ENCODE data around the gene TBC1D3B. TPM values are rescaled to one million over a fixed set of nuclear protein-coding genes. Genes with fewer than 3 reads are reported as not detected.

Gene TBC1D3B
- total and polyA plus RNA-seq, 3 donors from 2014 or later: 10.8 to 23.0 (median 21.0) TPM

GRCh38 chr17:36131931-36132330, 44.5 kb downstream of the TBC1D3B start:
- intact Hi-C loops (cut with DNase I; ENCODE audit: low total_unique reads): no loop called here
- TF ChIP-seq CTCF (IDR thresholded peaks at IDR 0.05): no peak
- no peak for TF ChIP-seq POLR2A (IDR thresholded peaks at IDR 0.05)
- Histone ChIP-seq H3K27me3 (no peaks in the 10 kb centered on the region), H3K36me3 (ENCODE audit: low read depth, missing control alignments) (no peaks in the 10 kb centered on the region), H3K4me1 (peaks cover 11% of the 10 kb centered on the region), H3K9me3 (no peaks in the 10 kb centered on the region), H3K27ac (no peak overlapping the region), H3K4me3 (no peak overlapping the region)
- DNase-seq: no peak
- 86 to 92% methylated on average over 3 of the region's 3 CpGs for WGBS, 2 donors

GRCh38 chr17:36131421-36131820, 45.0 kb downstream of the TBC1D3B start:
- Histone ChIP-seq H3K27ac (no peak overlapping the region), H3K4me1 (peaks cover 11% of the 10 kb centered on the region), H3K4me3 (no peak overlapping the region), H3K36me3 (ENCODE audit: low read depth, missing control alignments) (no peaks in the 10 kb centered on the region), H3K27me3 (no peaks in the 10 kb centered on the region), H3K9me3 (no peaks in the 10 kb centered on the region)
- 66 to 69% methylated on average over 2 of the region's 2 CpGs for WGBS, 2 donors
- no peak for TF ChIP-seq POLR2A (IDR thresholded peaks at IDR 0.05)
- TF ChIP-seq CTCF (IDR thresholded peaks at IDR 0.05): no peak
- no peak for DNase-seq
- intact Hi-C loops (cut with DNase I; ENCODE audit: low total_unique reads): no loop called here

GRCh38 chr17:36130346-36130745, 46.1 kb downstream of the TBC1D3B start:
- Histone ChIP-seq H3K36me3 (ENCODE audit: low read depth, missing control alignments) (no peaks in the 10 kb centered on the region), H3K9me3 (no peaks in the 10 kb centered on the region), H3K27me3 (no peaks in the 10 kb centered on the region), H3K4me3 (no peak overlapping the region), H3K27ac (peak overlapping the region in 1 of 2 donors; percentile 5), H3K4me1 (peaks cover 11% of the 10 kb centered on the region)
- no peak for DNase-seq
- TF ChIP-seq POLR2A (IDR thresholded peaks at IDR 0.05) (no peak), CTCF (IDR thresholded peaks at IDR 0.05) (peak in 1 of 3 experiments; percentile 7)
- intact Hi-C loops (cut with DNase I; ENCODE audit: low total_unique reads): no loop called here
- WGBS, 2 donors: 56 to 70% methylated on average over 5 of the region's 5 CpGs

- H3K27ac ChIP-seq: no peak overlapping the region
- 55 to 62% methylated on average over 1 of the region's 1 CpG for WGBS, 2 donors
- DNase-seq: no peak
- no peaks in the 10 kb centered on the region for H3K9me3 ChIP-seq
- no peaks in the 10 kb centered on the region for H3K27me3 ChIP-seq
- intact Hi-C loops (cut with DNase I; ENCODE audit: low total_unique reads): no loop called here
- no peak overlapping the region for H3K4me3 ChIP-seq
- H3K36me3 ChIP-seq (ENCODE audit: low read depth, missing control alignments): no peaks in the 10 kb centered on the region
- no peak for TF ChIP-seq POLR2A (IDR thresholded peaks at IDR 0.05)
- TF ChIP-seq CTCF (IDR thresholded peaks at IDR 0.05): no peak
- peaks cover 11% of the 10 kb centered on the region for H3K4me1 ChIP-seq
Measured at GRCh38 chr17:36129616-36130015, 46.8 kb downstream of the TBC1D3B start.

GRCh38 chr17:36128411-36128978, 47.9 kb downstream of the TBC1D3B start:
- intact Hi-C loops (cut with DNase I; ENCODE audit: low total_unique reads): no loop called here
- TF ChIP-seq POLR2A (IDR thresholded peaks at IDR 0.05): no peak
- TF ChIP-seq CTCF (IDR thresholded peaks at IDR 0.05): no peak

More at GRCh38 chr17:36128411-36128978, 47.9 kb downstream of the TBC1D3B start:
- WGBS, 2 donors: 76 to 84% methylated on average over 4 of the region's 4 CpGs
- DNase-seq: no peak
- no peaks in the 10 kb centered on the region for H3K36me3 ChIP-seq (ENCODE audit: low read depth, missing control alignments)
- peaks cover 11% of the 10 kb centered on the region for H3K4me1 ChIP-seq
- no peaks in the 10 kb centered on the region for H3K9me3 ChIP-seq
- H3K27me3 ChIP-seq: no peaks in the 10 kb centered on the region
- no peak overlapping the region for H3K27ac ChIP-seq
- H3K4me3 ChIP-seq: no peak overlapping the region

Measured in testis (tissue), 3 donors.